Choroid plexus epithelial cell (primary cell): ENCODE data around the gene SRGAP3.
A peak's percentile ranks its signal among the peaks of the same experiment; 100 is the strongest.

ENCODE experiments used
- DNase-seq: peaks from one replicate; pipeline ENCODE4 v3.0.0-alpha.2; 2010; ENCODE audit warnings: low read depth
- H3K4me3 ChIP-seq: 2 replicates; pipeline ENCODE4 v1.5.1; 2011; ENCODE audit warnings: low read depth, mild to moderate bottlenecking, control low read depth, low read length, moderate library complexity
- CTCF ChIP-seq: conservative IDR thresholded peaks from 2 replicates; pipeline ENCODE4 v1.5.1; 2011; ENCODE audit warnings: low read depth, mild to moderate bottlenecking, control low read depth, inconsistent platforms, low read length, moderate library complexity

The SRGAP3 gene

GRCh38 chr3:9009976-9010545, 239.4 kb downstream of the SRGAP3 start:
- TF ChIP-seq CTCF: no peak
- no peak for DNase-seq
- no peak overlapping the region for H3K4me3 ChIP-seq

GRCh38 chr3:9008550-9009255, 240.7 kb downstream of the SRGAP3 start:
- no peak overlapping the region for H3K4me3 ChIP-seq
- TF ChIP-seq CTCF: no peak
- DNase-seq: no peak

- DNase-seq: no peak
- no peak for TF ChIP-seq CTCF
Observed at GRCh38 chr3:9007928-9008327, 241.5 kb downstream of the SRGAP3 start.

GRCh38 chr3:9007213-9007612, 242.2 kb downstream of the SRGAP3 start:
- no peak overlapping the region for H3K4me3 ChIP-seq
- no peak for TF ChIP-seq CTCF
- DNase-seq: no peak

More at GRCh38 chr3:9007928-9008327, 241.5 kb downstream of the SRGAP3 start:
- no peak overlapping the region for H3K4me3 ChIP-seq

GRCh38 chr3:9000041-9000440, 249.4 kb downstream of the SRGAP3 start:
- H3K4me3 ChIP-seq: no peak overlapping the region
- no peak for TF ChIP-seq CTCF
- DNase-seq: no peak

- no peak overlapping the region for H3K4me3 ChIP-seq
- DNase-seq: no peak
- no peak for TF ChIP-seq CTCF
Observed at GRCh38 chr3:8997151-8997550, 252.3 kb downstream of the SRGAP3 start.

- peak; percentile 68 for TF ChIP-seq CTCF
- no peak overlapping the region for H3K4me3 ChIP-seq
- peak; percentile 75 for DNase-seq
Observed at GRCh38 chr3:8996681-8997121, 252.7 kb downstream of the SRGAP3 start.
